Glomerular visceral epithelial cell (primary cell): ENCODE data around the gene SNRNP70.
"Not testable (repeated sequence)": the region's sequence is repeated elsewhere in the genome, so short reads cannot be mapped to it uniquely, and the experiment has no call there.

Source experiments
- DNase-seq: peaks from one replicate; pipeline ENCODE4 v3.0.0-alpha.2; 2016; ENCODE audit errors: extremely low spot score

Gene SNRNP70

DNA sequence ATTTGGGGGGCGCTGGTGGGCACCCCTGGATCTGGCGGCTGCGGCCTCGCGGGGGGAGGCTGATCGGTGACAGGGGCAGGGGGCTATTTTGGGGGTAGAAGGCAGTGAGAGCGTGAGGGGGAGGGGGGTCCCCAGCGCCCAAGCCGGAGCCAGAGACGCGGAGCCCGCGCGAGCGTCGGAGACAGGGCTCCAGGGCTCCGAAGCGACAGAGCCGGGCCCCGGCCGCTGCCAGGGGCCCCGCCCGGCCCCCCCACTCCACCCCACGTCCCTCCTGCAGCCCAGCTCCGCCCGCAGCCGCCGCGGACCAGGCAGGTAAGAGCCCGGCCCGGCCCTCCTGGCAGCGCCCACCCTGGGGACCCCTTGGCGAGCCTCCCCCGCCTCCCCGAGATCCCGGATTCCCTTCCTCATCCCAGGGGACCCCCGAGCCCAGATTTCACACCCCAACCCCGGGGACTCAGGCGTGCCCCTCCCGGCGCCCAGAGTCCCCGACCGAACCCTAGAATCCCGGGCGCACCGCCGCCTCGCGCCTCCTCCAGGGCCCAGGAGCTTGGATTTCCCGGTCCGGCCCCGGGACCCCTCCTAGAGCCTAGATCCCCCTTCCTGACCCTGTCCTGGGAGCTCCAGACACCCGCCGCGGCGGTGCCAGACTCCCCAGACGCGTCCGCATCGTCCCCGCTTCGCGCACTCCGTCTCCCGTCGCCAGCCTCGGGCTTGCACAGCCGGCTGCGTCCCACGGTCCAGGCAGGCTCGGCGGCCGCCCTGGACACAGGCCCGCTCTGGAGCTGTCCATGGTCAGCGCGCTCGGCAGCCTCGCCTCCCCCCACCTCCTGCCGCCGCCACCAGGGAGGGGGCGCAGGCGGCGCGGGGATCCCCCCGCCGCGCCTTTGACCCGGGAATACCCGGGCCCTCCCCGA lies 34.4 kb downstream of the SNRNP70 start, which contains the start of gene PPFIA3:
Gene PPFIA3, plus strand, starts transcription at position 134 of the 914 bp plus-strand sequence. CDS start 8,330 bp downstream, outside the sequence.
- peak; percentile 61 for DNase-seq

DNA sequence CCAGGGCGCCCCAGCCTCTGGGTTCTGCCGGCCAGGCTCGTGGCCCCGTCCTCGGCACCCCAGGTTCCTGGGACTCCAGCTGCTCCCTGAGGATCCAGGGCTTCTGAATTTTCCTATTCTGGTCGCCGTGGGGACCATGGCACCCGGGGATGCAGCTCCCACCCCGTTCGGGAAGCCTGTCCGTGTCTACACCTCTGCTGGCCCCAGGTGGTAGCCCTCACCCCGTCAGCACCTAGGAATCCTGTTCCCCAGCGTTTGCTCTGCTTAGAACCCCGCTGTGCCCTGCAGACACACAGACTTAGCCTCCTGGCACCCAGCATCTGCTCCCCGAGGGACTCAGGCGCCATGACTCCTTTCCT lies 35.1 kb downstream of the SNRNP70 start:
- no peak for DNase-seq

DNA sequence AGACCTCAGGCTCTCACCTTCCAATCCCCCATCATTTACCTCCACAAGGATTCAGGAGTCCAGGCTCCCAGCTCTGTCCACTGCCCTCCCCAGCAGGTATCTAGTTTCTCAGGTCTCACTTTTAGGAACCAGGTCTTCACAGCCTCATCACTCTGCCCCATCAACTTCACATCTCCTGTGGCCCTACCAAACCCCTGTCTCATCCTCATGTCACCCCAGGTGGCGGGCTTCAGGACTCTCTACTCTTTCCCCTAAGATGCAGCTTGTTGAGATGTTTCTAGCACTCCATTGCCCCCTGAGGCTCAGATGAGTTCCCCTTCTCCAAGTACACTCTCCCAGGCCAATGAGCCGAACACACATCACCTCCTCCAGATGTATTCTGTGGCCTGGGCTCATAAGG lies 35.6 kb downstream of the SNRNP70 start:
- DNase-seq, result no peak

DNA sequence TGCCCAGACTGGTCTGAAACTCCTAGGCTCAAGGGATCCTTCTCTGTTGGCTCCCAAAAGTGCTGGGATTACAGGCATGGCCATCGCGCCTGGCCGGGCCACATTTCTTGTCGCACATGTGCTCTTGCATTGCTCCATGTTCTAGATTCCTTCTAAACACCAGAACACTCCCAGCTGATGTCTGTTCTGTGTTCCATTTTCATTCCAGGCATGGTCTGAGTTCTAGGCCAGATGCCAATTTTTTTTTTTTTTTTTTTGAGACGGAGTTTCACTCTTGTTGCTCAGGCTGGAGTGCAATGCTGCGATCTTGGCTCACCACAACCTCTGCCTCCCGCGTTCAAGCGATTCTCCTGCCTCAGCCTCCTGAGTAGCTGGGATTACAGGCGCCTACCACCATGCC lies 36.6 kb downstream of the SNRNP70 start:
- DNase-seq, result not testable (repeated sequence)

DNA sequence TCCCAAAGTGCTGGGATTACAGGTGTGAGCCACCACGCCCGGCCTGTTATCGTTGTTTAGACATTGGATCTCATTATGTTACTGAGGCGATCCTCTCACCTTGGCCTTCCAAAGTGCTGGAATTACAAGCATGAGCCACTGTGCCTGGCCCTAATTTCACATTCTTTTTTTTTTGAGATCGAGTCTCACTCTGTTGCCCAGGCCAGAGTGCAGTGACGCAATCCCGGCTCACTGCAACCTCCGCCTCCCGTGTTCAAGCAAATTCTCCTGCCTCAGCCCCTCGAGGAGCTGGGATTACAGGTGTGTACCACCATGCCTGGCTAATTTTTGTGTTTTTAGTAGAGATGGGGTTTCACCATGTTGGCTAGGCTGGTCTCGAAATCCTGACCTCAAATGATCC lies 38.0 kb downstream of the SNRNP70 start:
- DNase-seq, result not testable (repeated sequence)

DNA sequence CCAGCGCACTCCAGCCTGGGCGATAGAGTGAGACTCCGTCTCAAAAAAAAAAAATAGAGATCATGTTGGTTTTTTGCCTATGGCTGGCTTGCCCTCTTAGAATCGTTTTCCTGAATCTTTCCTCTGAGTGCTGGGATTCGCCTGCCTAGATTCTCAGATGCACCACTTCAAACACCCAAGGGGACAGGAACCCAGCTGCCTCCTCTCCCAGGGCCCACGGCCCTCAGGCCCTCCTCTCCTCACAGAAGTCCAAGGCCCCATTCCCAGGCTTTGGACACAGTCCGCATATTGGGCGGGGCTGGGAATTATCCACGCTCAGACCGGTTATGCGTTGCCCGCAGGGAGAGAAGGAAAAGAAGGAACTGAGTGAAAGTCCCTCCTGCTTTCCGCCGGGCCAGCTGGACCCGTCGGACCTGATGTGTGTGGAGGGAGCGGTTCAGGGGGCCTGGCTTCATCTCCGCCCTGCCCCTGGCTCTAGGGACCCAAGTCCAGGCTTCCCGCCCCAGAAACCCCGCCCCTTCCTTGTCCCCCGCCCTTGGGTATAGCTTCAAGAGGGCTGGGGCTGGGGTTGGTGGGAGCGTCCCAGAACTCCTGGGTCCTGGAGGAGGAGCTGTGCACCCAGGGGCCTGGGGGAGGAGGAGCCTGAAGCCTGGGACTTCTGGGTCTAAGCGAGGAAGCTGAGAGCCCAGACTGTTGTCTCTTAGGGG lies 39.9 kb downstream of the SNRNP70 start:
- DNase-seq, result no peak

DNA sequence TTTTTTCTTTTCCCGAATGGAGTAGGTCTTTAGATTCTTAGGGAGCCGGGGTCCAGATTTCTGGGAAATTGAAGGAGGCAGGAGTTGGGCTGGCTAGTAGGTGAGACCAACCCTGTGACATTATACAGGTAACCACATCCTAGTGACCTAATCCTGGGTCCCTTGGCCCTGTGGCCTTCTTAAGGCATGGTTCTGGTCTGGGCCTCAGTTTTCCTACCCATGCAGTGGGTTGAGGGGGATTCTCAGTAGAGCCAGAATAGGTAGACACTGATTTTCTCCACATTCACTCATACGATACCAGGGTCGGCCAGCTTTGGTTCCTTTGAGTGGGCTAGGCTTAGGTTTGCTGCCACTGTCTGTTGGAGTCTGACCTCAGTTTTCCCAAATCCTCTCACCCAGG lies 41.3 kb downstream of the SNRNP70 start:
- no peak for DNase-seq

DNA sequence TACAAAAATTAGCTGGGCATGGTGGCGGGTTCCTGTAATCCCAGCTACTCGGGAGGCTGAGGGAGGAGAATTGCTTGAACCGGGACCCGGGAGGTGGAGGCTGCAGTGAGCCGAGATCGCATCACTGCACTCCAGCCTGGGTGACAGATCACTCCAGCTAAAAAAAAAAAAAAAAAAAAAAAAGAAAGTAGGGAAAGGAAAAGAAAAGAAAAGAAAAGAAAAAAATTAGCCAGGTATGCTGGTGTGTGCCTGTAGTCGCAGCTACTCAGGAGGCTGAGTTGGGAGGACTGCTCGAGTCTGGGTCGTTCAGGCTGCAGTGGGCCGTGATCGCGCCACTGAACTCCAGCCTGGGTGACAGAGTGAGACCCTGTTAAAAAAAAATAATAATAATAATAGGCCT lies 42.0 kb downstream of the SNRNP70 start:
- not testable (repeated sequence) for DNase-seq

DNA sequence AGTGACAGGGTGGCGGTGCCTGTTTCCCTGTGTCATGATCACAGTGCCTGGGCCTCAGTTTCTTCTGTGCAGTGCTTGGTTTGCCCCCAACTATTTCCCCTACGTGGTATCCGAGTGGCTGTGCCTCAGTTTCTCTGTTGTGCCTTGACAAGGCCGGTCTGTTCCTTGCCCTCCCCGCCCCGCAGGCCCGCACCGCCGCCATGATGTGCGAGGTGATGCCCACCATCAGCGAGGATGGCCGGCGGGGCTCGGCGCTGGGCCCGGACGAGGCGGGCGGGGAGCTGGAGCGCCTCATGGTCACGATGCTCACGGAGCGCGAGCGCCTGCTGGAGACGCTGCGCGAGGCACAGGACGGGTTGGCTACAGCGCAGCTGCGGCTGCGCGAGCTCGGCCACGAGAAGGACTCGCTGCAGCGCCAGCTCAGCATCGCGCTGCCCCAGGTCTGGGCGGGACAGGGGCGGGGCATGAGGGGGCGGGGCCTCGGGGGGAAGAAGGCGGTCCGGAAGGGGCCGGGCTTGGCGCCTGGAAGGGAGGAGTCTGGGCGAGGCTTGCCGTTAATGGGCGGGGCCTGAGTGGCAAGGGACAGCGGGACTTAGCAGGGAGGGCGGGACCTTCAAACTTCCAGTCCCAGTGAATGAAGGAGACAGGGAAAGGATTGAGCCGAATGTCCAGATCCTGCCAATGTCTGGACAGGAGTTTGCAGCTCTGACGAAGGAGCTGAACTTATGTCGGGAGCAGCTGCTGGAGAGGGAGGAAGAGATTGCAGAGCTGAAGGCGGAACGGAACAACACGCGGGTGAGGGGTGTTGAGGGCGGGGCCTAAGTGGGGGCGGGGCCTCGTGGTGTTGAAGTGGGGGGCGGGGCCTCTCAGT lies 42.7 kb downstream of the SNRNP70 start:
- peak; percentile 99 for DNase-seq

DNA sequence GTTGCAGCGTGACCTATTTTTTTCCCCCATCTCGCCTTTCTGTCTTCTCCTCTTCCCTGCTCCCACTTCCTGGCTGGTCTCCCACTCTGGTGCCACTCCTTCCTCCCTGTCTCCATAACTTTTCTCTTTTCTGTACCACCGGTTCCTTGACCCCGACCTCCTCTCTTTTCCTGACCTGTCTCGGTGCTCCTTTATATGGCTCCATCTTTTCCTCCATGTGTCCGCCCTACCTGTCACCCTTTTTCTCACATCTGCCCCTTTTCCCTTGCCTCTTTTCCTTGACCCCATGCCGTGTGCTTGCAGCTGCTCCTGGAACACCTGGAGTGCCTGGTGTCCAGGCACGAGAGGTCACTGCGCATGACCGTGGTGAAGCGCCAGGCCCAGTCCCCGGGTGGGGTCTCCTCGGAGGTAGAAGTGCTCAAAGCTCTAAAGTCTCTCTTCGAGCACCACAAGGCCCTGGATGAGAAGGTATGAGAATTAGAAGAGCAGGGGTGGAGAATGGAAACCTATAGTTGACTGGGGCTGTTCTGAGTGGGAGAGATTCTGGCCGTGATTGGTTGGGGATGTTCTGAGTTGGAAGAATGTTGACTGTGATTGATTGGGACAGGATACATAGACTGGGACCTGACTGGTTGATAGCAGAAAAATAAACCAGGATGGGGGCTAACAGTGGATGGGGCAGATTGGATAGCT lies 43.4 kb downstream of the SNRNP70 start:
- DNase-seq, result no peak

DNA sequence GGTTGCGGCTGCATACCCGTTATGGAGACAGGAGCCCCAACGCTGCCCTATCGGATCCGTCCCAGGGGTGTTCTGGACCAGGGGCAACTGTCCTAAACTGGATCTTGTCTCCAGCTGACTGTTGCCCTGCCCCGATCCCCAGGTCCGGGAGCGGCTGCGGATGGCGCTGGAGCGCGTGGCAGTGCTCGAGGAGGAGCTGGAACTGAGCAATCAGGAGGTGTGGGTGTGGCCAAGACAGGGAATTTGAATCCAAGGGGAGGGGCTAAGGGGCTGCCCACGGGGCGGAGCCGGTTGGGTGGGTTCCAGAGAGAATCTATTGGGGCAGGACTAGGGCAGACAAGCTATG lies 44.0 kb downstream of the SNRNP70 start:
- no peak for DNase-seq

DNA sequence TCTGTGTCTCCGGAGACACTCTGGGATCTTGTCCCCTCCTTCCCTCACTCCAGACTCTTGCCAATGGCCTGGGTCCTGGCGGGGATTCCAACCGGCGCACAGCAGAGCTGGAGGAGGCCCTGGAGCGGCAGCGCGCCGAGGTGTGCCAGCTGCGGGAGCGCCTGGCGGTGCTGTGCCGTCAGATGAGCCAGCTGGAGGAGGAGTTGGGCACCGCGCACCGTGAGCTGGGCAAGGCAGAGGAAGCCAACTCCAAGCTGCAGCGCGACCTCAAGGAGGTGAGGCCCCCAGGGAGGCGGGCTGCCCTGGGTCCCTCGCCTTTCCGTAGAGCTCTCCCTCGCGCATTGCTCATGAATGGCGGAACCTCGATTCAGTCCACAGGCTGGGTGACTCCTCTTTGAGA lies 45.1 kb downstream of the SNRNP70 start:
- no peak for DNase-seq

DNA sequence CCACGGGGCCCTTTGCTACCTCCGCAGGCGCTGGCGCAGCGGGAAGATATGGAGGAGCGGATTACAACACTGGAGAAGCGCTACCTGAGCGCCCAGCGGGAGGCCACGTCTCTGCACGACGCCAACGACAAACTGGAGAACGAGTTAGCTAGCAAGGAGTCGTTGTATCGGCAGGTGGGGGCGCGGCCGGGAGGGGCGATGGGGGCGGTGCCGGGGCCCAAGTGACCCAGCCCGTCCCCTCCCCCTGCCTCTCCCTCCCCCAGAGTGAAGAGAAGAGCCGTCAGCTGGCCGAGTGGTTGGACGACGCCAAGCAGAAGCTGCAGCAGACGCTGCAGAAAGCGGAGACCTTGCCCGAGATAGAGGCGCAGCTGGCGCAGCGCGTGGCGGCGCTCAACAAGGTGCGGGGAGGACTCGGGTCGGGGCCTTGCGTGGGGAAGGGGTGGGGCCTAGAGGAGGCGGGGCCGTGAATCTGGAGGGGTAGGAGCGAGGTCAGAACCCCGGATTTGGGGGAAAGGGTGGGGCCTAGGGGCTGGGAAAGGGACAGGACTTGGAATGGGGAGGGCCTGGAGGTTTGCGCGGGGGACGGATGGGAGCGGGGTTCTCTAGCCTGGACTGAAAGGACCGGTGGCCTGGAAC lies 47.8 kb downstream of the SNRNP70 start:
- no peak for DNase-seq

DNA sequence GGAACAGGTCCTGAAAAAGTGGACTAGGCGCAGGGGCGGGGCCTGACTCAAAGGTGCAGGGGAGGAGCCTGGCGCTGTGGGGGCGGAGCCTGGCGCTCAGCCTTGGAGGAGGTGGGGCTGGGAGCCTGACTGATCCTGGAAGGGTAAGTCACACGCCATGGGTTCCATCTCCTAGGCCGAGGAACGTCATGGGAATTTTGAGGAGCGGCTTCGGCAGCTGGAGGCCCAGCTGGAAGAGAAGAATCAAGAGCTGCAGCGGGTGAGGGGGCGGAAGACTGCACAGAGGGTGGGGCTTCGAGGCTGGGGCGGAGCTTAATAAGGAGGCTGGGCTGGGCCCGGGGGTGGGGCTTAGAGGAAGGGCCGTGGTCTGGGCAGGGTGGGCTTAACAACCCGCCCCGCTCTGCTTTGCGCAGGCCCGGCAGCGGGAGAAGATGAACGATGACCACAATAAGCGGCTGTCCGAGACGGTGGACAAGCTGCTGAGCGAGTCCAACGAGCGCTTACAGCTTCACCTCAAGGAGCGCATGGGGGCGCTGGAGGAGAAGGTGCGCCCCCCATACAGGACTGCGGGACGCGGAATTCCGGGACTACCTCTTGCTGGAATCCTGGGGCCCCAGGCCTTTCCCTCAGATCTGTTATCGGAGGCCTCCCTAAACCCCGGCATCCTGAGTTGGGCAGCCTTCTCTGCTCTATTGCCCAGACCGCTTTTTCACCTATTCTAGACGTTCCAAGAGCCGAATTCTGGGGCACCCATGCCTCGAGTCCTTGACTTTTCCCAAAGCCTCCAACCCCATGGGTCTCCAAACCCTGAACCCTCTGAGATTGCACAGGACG lies 48.6 kb downstream of the SNRNP70 start:
- no peak for DNase-seq

DNA sequence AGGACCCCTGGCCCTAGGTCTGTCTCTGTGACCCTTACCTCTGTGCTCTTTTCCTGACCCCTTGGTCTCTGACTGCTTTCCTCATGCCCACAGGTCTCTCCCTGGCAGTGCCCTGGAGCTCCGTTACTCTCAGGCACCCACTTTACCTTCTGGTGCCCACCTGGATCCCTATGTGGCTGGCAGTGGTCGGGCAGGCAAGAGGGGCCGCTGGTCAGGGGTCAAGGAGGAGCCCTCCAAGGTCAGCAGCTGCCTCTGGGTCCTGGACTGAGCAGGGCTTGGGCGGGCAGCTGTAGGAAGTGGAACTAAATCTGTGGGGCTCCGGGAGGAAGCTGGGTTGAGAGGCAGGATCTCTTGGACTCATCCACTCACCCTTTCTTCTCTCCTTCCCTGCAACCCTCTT lies 50.4 kb downstream of the SNRNP70 start:
- no peak for DNase-seq

DNA sequence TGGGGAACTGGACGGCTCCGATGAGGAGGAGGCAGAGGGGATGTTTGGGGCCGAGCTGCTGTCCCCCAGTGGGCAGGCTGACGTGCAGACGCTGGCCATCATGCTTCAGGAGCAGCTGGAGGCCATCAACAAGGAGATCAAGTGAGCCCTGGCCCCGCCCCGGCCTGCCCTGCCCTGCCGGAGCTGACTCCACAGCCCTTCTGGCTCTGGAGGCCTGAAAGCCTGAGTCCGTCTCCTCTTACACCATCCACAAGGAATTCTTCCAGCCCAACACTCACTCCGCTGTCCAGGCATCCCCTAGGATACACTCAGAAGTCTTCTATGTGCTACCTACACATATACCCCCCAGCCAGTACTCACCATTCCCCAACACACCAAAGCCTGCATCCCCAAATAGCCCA lies 51.5 kb downstream of the SNRNP70 start:
- DNase-seq, result no peak

DNA sequence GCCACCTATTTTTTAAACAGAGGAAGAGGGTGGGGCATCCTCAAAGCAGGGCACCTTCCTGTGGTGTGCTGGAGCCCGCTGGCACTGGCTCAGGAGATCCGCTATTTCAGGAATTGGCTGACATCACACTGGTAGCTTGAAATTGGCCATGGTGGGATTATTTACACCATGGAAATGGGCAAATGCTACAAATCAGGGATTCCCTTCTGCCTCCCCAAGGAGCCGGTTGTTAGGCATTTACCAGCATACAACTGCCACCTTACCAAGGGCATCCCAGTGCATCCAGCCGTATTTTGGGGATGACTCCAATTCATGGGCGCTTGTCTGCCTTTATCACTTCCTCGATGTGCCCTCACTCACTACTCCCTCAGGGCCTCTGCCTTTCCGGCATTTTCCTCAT lies 55.7 kb downstream of the SNRNP70 start:
- DNase-seq, result no peak

DNA sequence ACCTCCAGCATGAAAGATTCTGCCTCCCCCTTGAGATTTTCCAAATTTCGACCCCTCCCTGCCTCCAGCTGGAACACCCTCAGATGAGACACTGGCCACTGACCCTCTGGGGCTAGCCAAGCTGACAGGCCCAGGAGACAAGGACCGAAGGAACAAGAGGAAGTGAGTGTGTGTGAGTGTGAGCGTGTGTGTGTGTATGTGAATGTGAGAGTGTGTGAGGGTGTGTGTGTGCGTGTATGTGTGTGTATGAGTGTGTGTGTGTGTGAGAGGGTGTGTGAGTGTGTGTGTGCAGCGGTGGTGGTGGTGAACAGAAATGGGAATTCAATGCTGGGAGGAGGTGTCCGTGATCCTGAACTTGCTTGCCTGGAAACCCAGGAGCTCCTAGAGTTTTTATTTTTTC lies 56.1 kb downstream of the SNRNP70 start:
- no peak for DNase-seq

DNA sequence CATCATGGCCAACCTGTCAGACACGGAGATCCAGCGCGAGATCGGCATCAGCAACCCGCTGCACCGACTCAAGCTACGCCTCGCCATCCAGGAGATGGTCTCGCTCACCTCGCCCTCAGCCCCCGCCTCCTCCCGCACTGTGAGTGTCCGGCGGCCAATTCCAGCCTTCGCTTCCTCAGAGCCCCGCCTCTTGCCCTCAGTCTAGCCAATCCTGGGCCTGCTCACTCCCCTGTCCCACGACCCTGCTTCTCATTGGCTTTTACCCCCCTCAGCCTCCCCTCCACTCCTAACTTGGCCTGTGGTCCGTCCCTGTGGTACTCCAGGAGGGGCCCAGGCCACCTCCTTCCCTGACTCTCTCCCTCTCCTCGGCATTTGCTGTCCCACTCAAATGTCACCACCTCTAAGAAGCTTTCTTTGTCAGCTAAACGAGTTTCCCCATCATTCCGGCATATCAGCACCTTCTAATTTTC lies 57.6 kb downstream of the SNRNP70 start:
- DNase-seq, result peak; percentile 81
